Neuronal stem cell (in vitro differentiated cells): ENCODE results near the gene CAPZB.
"Not testable (repeated sequence)": the region's sequence is repeated elsewhere in the genome, so short reads cannot be mapped to it uniquely, and the experiment has no call there.

Experiments
- DNase-seq: peaks from one replicate; pipeline ENCODE4 v3.0.0-alpha.2; 2013; ENCODE audit warnings: low spot score
- H2AFZ ChIP-seq: one replicate; pipeline ENCODE4 v1.6.1; 2013; ENCODE audit warnings: mild to moderate bottlenecking, low read length, inconsistent platforms
- H2AK5ac ChIP-seq: 2 replicates; pipeline ENCODE4 v1.6.1; 2013; ENCODE audit warnings: low read depth, mild to moderate bottlenecking, inconsistent platforms, low read length, moderate library complexity, mixed read lengths
- H2BK120ac ChIP-seq: 2 replicates; pipeline ENCODE4 v1.6.1; 2013; ENCODE audit warnings: low read depth, mild to moderate bottlenecking, inconsistent platforms, low read length, moderate library complexity, mixed read lengths
- H2BK12ac ChIP-seq: one replicate; pipeline ENCODE4 v1.6.1; 2013; ENCODE audit warnings: low read length, inconsistent platforms
- H2BK15ac ChIP-seq: 2 replicates; pipeline ENCODE4 v1.6.1; 2013; ENCODE audit warnings: mild to moderate bottlenecking, low read length, inconsistent platforms, mixed read lengths
- H2BK5ac ChIP-seq: one replicate; pipeline ENCODE4 v1.6.1; 2013; ENCODE audit warnings: inconsistent platforms, mild to moderate bottlenecking, low read length, moderate library complexity
- H3K14ac ChIP-seq: one replicate; pipeline ENCODE4 v1.6.1; 2013; ENCODE audit warnings: low read length, inconsistent platforms
- H3K18ac ChIP-seq: 2 replicates; pipeline ENCODE4 v1.6.1; 2013; ENCODE audit warnings: low read length, inconsistent platforms
- H3K23ac ChIP-seq: 2 replicates; pipeline ENCODE4 v1.6.1; 2013; ENCODE audit warnings: low read depth, mild to moderate bottlenecking, mixed read lengths, low read length, inconsistent platforms; ENCODE audit not compliant: poor library complexity
- H3K27ac ChIP-seq: replicated peaks from 3 replicates; pipeline ENCODE4 v1.5.1; 2013; ENCODE audit warnings: low read length, inconsistent platforms
- H3K27me3 ChIP-seq, 3 experiments: 2 replicates each; pipeline ENCODE4 v1.6.1; 2013; ENCODE audit warnings: low read length in 3 of 3, mild to moderate bottlenecking in 2 of 3, inconsistent platforms in 1 of 3, low read depth in 1 of 3, mixed read lengths in 1 of 3, moderate library complexity in 1 of 3; ENCODE audit not compliant: control insufficient read depth in 3 of 3, insufficient read depth in 3 of 3
- H3K36me3 ChIP-seq, 2 donors: replicated peaks in 1 of 2; 2 replicates each; pipeline ENCODE4 v1.6.1; 2013; ENCODE audit warnings: low read length in 2 of 2; ENCODE audit not compliant: control insufficient read depth in 2 of 2, insufficient read depth in 2 of 2
- H3K4ac ChIP-seq: 2 replicates; pipeline ENCODE4 v1.6.1; 2013; ENCODE audit warnings: inconsistent platforms, mild to moderate bottlenecking, low read length, moderate library complexity
- H3K4me1 ChIP-seq, 2 donors: 1 replicate in 1 of 2; 2 replicates in 1 of 2; pipeline ENCODE4 v1.6.1; 2013; ENCODE audit warnings: low read length in 2 of 2, low read depth in 1 of 2; ENCODE audit not compliant: control insufficient read depth in 2 of 2, insufficient read depth in 1 of 2
- H3K4me2 ChIP-seq: one replicate; pipeline ENCODE4 v1.6.1; 2013; ENCODE audit warnings: mild to moderate bottlenecking, low read length, inconsistent platforms; ENCODE audit not compliant: insufficient read depth, poor library complexity, severe bottlenecking
- H3K4me3 ChIP-seq, 2 donors: 2 replicates each; pipeline ENCODE4 v1.5.1; 2013; ENCODE audit warnings: low read length in 2 of 2, mild to moderate bottlenecking in 2 of 2, inconsistent platforms in 1 of 2, moderate library complexity in 1 of 2
- H3K79me1 ChIP-seq: one replicate; pipeline ENCODE4 v1.6.1; 2013; ENCODE audit warnings: low read depth, mild to moderate bottlenecking, inconsistent platforms, low read length, moderate library complexity
- H3K9ac ChIP-seq: one replicate; pipeline ENCODE4 v1.6.1; 2013; ENCODE audit warnings: mild to moderate bottlenecking, low read depth, low read length, inconsistent platforms; ENCODE audit not compliant: poor library complexity
- H3K9me3 ChIP-seq, 2 donors: replicated peaks in 1 of 2; 2 replicates each; pipeline versions ENCODE3 to v1.6.1; 2013; ENCODE audit warnings: low read length in 2 of 2, mild to moderate bottlenecking in 2 of 2, inconsistent platforms in 1 of 2, low read depth in 1 of 2, mixed read lengths in 1 of 2, moderate library complexity in 1 of 2; ENCODE audit not compliant: control insufficient read depth in 2 of 2, insufficient read depth in 1 of 2
- H4K8ac ChIP-seq: one replicate; pipeline ENCODE4 v1.6.1; 2013; ENCODE audit warnings: low read depth, mild to moderate bottlenecking, inconsistent platforms, low read length, moderate library complexity
- H4K91ac ChIP-seq: one replicate; pipeline ENCODE4 v1.6.1; 2013; ENCODE audit warnings: low read length, low read depth, mild to moderate bottlenecking, inconsistent platforms; ENCODE audit not compliant: poor library complexity
- WGBS, 2 donors: extraction: QIAGEN DNeasy Blood & Tissue Kit; methylation state at CpG; one replicate each; pipeline ENCODE4 v1.1.7; 2013; ENCODE audit warnings: missing lambda C conversion rate in 2 of 2, mixed read lengths in 1 of 2; ENCODE audit not compliant: insufficient read length in 2 of 2, insufficient replicate concordance in 1 of 2; ENCODE audit errors: extremely low coverage in 2 of 2; 5-methylcytosine and 5-hydroxymethylcytosine counted together

The CAPZB gene

DNA sequence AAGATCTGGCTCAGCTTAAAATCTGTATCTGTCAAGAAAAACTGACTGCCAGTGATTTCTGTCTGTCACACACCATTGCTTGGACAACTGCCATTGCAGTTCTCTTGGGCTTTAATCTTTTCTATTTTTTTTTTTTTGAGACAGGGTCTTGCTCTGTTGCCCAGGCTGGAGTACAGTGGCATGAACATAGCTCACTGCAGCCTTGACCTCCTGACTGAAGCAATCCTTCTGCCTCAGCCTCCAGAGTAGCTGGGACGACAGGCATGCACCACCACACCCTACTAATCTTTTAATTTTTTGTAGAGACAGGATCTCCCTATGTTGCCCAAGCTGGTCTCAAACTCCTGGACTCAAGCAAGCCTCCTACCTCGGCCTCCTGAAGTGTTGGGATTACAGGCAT is 14.5 kb upstream of the CAPZB start:
- H2BK120ac ChIP-seq, H2BK15ac ChIP-seq, H3K4me1 ChIP-seq, H3K4ac ChIP-seq, H3K9me3 ChIP-seq, H4K91ac ChIP-seq, H3K27ac ChIP-seq, H3K36me3 ChIP-seq, H3K23ac ChIP-seq, H3K14ac ChIP-seq, H3K4me2 ChIP-seq, H3K27me3 ChIP-seq, H4K8ac ChIP-seq, H2BK12ac ChIP-seq, H3K79me1 ChIP-seq, H2AK5ac ChIP-seq, H2BK5ac ChIP-seq, H3K9ac ChIP-seq, H3K4me3 ChIP-seq, DNase-seq, H2AFZ ChIP-seq, H3K18ac ChIP-seq: not testable (repeated sequence)
- no CpG with 5 or more reads among the region's 2 CpGs for WGBS, 2 donors

- DNase-seq, H3K9me3 ChIP-seq: not testable (repeated sequence)
Observed at GRCh38 chr1:19497443-19497842, 12.1 kb upstream of the CAPZB start.

GRCh38 chr1:19496527-19496874 is 11.2 kb upstream of the CAPZB start:
- H2BK15ac ChIP-seq = no peak overlapping the region
- no peak overlapping the region for H4K91ac ChIP-seq
- no peak overlapping the region for H3K4ac ChIP-seq
- H3K4me2 ChIP-seq = no peak overlapping the region
- H3K27me3 ChIP-seq = peaks cover 0 to 9% (median 0%) of the 10 kb centered on the region in 3 experiments
- H3K23ac ChIP-seq = no peak overlapping the region
- H3K9me3 ChIP-seq = peaks cover 0 to 4% of the 10 kb centered on the region in 2 donors
- no peak overlapping the region for H3K9ac ChIP-seq
- no peak overlapping the region for H2BK12ac ChIP-seq
- no peak overlapping the region for H3K27ac ChIP-seq
- H3K79me1 ChIP-seq = no peaks in the 10 kb centered on the region
- no peak overlapping the region for H2BK5ac ChIP-seq
- H2AK5ac ChIP-seq = no peak overlapping the region
- WGBS, 2 donors = no CpG with 5 or more reads among the region's 1 CpG
- H2AFZ ChIP-seq = no peak overlapping the region
- no peaks in the 10 kb centered on the region for H3K36me3 ChIP-seq
- no peak overlapping the region for H3K14ac ChIP-seq
- no peak overlapping the region for H2BK120ac ChIP-seq
- no peaks in the 10 kb centered on the region for H3K4me1 ChIP-seq
- no peak overlapping the region for H3K4me3 ChIP-seq
- H4K8ac ChIP-seq = no peak overlapping the region
- H3K18ac ChIP-seq = no peak overlapping the region
- DNase-seq = no peak

More at GRCh38 chr1:19497443-19497842, 12.1 kb upstream of the CAPZB start:
- H4K8ac ChIP-seq, H3K14ac ChIP-seq, H3K79me1 ChIP-seq, H2AFZ ChIP-seq, H3K18ac ChIP-seq, H4K91ac ChIP-seq, H2BK120ac ChIP-seq, H2BK15ac ChIP-seq, H3K4me3 ChIP-seq, H3K36me3 ChIP-seq, H3K27ac ChIP-seq, H3K4me1 ChIP-seq, H3K23ac ChIP-seq, H3K27me3 ChIP-seq, H2BK12ac ChIP-seq, H3K4ac ChIP-seq, H3K9ac ChIP-seq, H3K4me2 ChIP-seq, H2AK5ac ChIP-seq, H2BK5ac ChIP-seq: not testable (repeated sequence)
- WGBS, 2 donors = no CpG with 5 or more reads among the region's 4 CpGs

DNA sequence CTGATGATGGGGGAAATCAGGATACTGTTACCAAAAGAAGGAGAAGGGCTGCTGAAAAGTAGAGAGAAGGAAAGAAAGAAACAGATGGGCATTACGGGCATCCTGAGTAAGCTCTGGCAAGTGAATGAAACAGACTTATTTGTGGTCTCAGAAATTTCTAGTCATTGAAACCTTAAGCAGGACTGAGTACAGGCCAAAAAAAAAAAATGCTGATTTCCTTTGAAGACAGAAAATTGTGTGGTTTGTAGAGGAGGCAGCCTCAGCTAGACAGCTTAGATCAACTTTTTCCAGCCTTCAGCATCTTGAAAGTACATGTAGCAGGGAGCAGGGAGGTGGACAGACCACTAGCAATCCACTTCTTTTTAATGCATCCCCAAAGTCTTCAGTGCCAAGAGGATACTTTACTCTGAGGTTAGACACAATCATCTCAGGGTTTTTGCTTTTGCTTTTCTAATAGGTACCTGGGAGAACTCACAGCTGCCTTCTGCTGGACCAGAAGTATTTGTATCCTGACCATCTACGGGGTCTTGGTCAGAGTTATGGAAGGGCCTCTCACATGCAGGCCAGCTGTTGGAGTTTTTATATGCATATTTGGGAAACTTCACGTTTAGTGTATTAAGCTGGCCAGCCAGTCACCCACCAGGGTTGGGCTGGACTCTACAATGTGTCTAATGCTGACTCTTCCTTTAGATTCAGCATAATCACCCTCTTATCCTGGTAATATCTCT is 10.6 kb upstream of the CAPZB start:
- DNase-seq = no peak
- no peaks in the 10 kb centered on the region for H3K36me3 ChIP-seq
- H2BK12ac ChIP-seq = no peak overlapping the region
- no peak overlapping the region for H2BK120ac ChIP-seq
- WGBS, 2 donors = no CpG with 5 or more reads among the region's 3 CpGs
- H4K91ac ChIP-seq = no peak overlapping the region
- no peak overlapping the region for H3K23ac ChIP-seq
- peaks cover 0 to 4% of the 10 kb centered on the region in 2 donors for H3K9me3 ChIP-seq
- no peak overlapping the region for H3K4me3 ChIP-seq
- no peak overlapping the region for H3K18ac ChIP-seq
- peaks cover 0 to 9% (median 0%) of the 10 kb centered on the region in 3 experiments for H3K27me3 ChIP-seq
- H3K4me1 ChIP-seq = no peaks in the 10 kb centered on the region
- H3K79me1 ChIP-seq = no peaks in the 10 kb centered on the region
- H2AK5ac ChIP-seq = no peak overlapping the region
- no peak overlapping the region for H2BK5ac ChIP-seq
- H3K4me2 ChIP-seq = no peak overlapping the region
- H3K27ac ChIP-seq = no peak overlapping the region
- no peak overlapping the region for H2AFZ ChIP-seq
- H4K8ac ChIP-seq = no peak overlapping the region
- H3K14ac ChIP-seq = no peak overlapping the region
- H3K4ac ChIP-seq = no peak overlapping the region
- H3K9ac ChIP-seq = no peak overlapping the region
- no peak overlapping the region for H2BK15ac ChIP-seq
